ENCODE results near the gene RAPGEF6.

RAPGEF6 gene

DNA sequence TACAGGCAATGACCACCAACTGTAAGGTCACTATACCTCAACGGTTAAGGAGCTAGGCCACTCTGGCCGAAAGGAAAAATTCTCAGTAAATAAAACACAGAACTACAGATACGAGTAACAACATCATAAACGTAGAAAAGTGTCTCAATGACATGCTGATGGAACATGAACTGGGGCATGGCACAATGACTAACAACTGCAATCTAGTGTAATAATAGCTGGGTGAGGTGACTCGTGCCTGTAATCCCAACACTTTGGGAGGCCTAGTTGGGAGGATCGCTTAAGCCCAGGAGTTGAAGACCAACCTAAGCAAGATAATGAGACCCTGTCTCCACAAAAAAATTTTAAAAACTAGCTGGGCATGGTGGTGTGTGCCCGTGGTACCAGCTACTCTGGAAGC, 9.8 kb upstream of the RAPGEF6 start:
- TF ChIP-seq, protein P1, sequence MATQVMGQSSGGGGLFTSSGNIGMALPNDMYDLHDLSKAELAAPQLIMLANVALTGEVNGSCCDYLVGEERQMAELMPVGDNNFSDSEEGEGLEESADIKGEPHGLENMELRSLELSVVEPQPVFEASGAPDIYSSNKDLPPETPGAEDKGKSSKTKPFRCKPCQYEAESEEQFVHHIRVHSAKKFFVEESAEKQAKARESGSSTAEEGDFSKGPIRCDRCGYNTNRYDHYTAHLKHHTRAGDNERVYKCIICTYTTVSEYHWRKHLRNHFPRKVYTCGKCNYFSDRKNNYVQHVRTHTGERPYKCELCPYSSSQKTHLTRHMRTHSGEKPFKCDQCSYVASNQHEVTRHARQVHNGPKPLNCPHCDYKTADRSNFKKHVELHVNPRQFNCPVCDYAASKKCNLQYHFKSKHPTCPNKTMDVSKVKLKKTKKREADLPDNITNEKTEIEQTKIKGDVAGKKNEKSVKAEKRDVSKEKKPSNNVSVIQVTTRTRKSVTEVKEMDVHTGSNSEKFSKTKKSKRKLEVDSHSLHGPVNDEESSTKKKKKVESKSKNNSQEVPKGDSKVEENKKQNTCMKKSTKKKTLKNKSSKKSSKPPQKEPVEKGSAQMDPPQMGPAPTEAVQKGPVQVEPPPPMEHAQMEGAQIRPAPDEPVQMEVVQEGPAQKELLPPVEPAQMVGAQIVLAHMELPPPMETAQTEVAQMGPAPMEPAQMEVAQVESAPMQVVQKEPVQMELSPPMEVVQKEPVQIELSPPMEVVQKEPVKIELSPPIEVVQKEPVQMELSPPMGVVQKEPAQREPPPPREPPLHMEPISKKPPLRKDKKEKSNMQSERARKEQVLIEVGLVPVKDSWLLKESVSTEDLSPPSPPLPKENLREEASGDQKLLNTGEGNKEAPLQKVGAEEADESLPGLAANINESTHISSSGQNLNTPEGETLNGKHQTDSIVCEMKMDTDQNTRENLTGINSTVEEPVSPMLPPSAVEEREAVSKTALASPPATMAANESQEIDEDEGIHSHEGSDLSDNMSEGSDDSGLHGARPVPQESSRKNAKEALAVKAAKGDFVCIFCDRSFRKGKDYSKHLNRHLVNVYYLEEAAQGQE (IDR thresholded peaks at IDR 0.05; ENCODE audit: insufficient read depth in 1 of 2, low read depth in 2 of 2, low read length in 2 of 2), result no peak
- TF ChIP-seq SIN3A (IDR thresholded peaks at IDR 0.05; ENCODE audit: borderline replicate concordance, insufficient read depth, low read length), result no peak

DNA sequence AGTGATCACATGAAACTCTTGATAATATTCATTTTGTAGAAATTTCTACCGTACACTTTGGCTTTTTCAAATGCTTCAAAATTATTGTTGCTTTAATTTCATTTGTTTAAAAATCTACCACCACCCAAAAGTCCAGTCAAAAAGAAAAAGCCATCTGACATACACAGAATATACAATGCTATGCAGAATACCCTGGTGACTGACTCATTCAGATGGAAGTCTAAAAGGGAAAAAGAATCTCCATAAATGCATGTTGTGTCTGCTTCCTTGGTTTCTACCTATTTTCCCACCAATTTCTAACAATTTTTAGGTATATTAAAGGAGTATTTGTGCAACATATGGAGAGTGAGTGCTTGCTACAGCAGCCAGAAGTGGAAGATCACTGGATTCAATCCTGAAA, 9.3 kb upstream of the RAPGEF6 start:
- no peak for TF ChIP-seq SIN3A (IDR thresholded peaks at IDR 0.05; ENCODE audit: borderline replicate concordance, insufficient read depth, low read length)
- no peak for TF ChIP-seq FOXP2 (optimal IDR thresholded peaks at IDR 0.05; ENCODE audit: borderline replicate concordance, extremely low read depth, extremely low read length, insufficient read depth)
- TF ChIP-seq POLR2AphosphoS5 (IDR thresholded peaks at IDR 0.05; ENCODE audit: low read depth, low read length), result no peak

DNA sequence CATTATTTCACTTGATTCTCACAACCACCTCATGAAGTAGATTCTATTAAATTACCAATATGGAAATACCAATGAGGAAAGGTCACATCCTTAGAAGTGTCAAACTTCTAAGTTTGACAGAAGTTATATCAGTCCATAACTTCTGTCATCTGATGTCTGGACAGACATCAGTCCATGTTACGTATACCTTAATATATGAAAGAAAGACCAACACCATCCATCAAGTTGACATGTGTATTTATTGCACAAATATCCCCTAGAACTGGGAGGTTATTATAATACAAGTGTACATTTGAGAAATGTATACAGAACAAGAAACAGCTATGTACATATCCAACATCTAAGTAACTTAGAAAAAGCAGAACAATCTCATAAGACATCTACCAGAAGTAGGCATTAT, 6.5 kb upstream of the RAPGEF6 start:
- no peak for TF ChIP-seq SIN3A (IDR thresholded peaks at IDR 0.05; ENCODE audit: borderline replicate concordance, insufficient read depth, low read length)
- TF ChIP-seq, protein P1 (IDR thresholded peaks at IDR 0.05; ENCODE audit: insufficient read depth in 1 of 2, low read depth in 2 of 2, low read length in 2 of 2), result no peak
- no peak for TF ChIP-seq TAF1 (IDR thresholded peaks at IDR 0.05; ENCODE audit: borderline replicate concordance, insufficient read depth, low read length)
- no peak for TF ChIP-seq POLR2AphosphoS5 (IDR thresholded peaks at IDR 0.05; ENCODE audit: low read depth, low read length)
- TF ChIP-seq FOXP2 (optimal IDR thresholded peaks at IDR 0.05; ENCODE audit: borderline replicate concordance, extremely low read depth, extremely low read length, insufficient read depth), result no peak

DNA sequence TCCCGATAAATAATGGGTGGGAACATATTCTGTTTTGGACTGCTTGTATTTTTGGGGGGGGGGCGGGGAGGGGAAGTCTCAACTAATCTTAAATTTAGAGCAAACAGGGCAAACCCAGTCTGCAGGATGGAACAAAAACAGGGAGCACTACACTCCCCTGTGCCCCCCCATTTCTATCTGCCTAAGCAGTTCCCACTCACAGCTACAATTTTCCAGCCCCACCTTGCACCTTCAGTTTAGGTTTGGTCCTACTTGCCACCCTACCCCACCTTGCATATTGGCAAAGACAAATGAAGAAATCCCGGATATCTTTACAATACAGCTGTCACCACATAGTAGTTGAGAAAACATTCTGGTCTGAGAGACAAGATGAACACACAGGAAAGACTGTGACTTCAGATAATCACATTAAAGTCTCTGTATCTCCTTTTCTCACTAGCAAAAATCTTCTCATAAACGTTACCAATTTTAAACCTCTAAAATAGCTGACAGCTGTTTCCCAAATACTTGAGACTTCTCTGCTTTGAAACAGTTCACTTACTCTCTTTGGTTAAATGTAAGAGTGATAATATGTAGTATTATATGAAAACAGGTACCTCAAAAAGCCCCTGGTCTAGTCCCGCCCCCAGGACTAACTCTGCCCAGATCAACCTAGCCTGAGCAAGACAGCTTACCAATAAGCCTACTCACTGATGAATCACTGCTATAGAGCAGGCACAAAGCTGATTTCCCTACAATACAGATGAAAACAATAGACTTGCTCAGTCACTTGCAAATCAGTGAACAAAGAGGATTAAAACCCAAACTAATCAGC, 5.2 kb upstream of the RAPGEF6 start:
- TF ChIP-seq POLR2AphosphoS5 (IDR thresholded peaks at IDR 0.05; ENCODE audit: low read depth, low read length), result no peak
- TF ChIP-seq TAF1 (IDR thresholded peaks at IDR 0.05; ENCODE audit: borderline replicate concordance, insufficient read depth, low read length), result no peak
- no peak for TF ChIP-seq FOXP2 (optimal IDR thresholded peaks at IDR 0.05; ENCODE audit: borderline replicate concordance, extremely low read depth, extremely low read length, insufficient read depth)
- TF ChIP-seq, protein P1 (IDR thresholded peaks at IDR 0.05; ENCODE audit: insufficient read depth in 1 of 2, low read depth in 2 of 2, low read length in 2 of 2), result no peak
- TF ChIP-seq SIN3A (IDR thresholded peaks at IDR 0.05; ENCODE audit: borderline replicate concordance, insufficient read depth, low read length), result no peak

DNA sequence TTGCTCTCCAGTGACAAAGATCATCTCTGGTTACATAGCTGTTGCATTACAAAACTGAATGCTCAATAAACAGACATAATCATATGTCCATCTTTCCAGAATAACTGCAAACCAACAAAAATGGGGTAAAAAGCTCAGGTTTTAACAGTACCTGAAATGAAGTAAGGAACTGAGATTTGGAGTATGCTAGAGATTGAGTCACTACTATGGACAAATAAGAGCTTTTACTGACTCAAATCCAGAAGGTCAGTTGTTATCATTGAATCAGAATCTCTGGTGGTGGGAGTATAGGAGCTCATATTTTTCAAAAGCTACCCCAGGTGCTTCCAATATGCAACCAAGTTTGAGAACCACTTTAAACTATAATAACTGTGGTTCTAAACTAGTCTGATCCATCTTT, 4.1 kb upstream of the RAPGEF6 start:
- no peak for TF ChIP-seq POLR2AphosphoS5 (IDR thresholded peaks at IDR 0.05; ENCODE audit: low read depth, low read length)
- TF ChIP-seq, protein P1 (IDR thresholded peaks at IDR 0.05; ENCODE audit: insufficient read depth in 1 of 2, low read depth in 2 of 2, low read length in 2 of 2), result no peak
- no peak for TF ChIP-seq SIN3A (IDR thresholded peaks at IDR 0.05; ENCODE audit: borderline replicate concordance, insufficient read depth, low read length)
- no peak for TF ChIP-seq FOXP2 (optimal IDR thresholded peaks at IDR 0.05; ENCODE audit: borderline replicate concordance, extremely low read depth, extremely low read length, insufficient read depth)
- TF ChIP-seq TAF1 (IDR thresholded peaks at IDR 0.05; ENCODE audit: borderline replicate concordance, insufficient read depth, low read length), result no peak

Data from PFSK-1 (cell line).